ENCODE measurements around the gene RALGPS1.

DNA sequence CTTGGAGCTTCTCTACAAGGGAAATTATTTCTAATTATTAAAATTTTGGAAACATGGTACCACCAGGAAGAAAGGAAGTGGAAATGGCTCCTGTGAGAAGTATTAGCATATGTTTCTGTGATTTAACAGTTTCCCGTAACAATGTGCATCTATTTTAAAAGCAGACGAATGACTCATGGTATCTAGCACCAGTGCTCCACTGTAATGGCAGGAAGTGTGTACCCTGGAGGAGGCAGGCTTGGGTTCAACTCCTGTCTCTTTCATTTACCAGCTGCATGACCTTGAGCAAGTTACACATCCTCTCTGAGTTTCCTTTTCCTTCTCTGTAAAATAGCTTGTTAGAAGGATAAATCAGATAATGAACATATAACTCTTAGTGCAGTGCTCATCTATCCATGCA lies 248.8 kb downstream of the RALGPS1 start:
- no peak for TF ChIP-seq CTCF (IDR thresholded peaks at IDR 0.05)
- no peak for TF ChIP-seq EZH2 (IDR thresholded peaks at IDR 0.05)
- TF ChIP-seq EZH2phosphoT487 (IDR thresholded peaks at IDR 0.05), result no peak
